Fibroblast of villous mesenchyme (primary cell): Measurements from ENCODE around the gene LGALS3. TPM values are rescaled to one million over a fixed set of nuclear protein-coding genes. Genes with fewer than 3 reads are reported as not detected.
A peak's percentile ranks its signal among the peaks of the same experiment; 100 is the strongest.

Experiments
- DNase-seq: peaks from one replicate; pipeline ENCODE4 v3.0.0-alpha.2; 2010; ENCODE audit warnings: low read depth
- H3K4me3 ChIP-seq: 2 replicates; pipeline ENCODE4 v1.5.1; 2011; ENCODE audit warnings: low read depth, mild to moderate bottlenecking, low read length
- CTCF ChIP-seq: IDR thresholded peaks from 2 replicates; pipeline ENCODE4 v1.5.1; 2012; ENCODE audit warnings: low read depth, mild to moderate bottlenecking, low read length; ENCODE audit not compliant: insufficient read depth
- total RNA-seq: library from RNA; depleted of rRNA; stranded (reverse); fragments of >200 nt; gene quantifications from 2 replicates; pipeline ENCODE4 v1.2.3, GENCODE V29; 2012

The LGALS3 gene
- total RNA-seq, 1 donor: 120 TPM

- peak; percentile 58 for DNase-seq
- H3K4me3 ChIP-seq: peak overlapping the region; percentile 79
- no peak for TF ChIP-seq CTCF
These were observed 1.1 kb downstream of the LGALS3 start for GRCh38 chr14:55130196-55130550.

GRCh38 chr14:55131370-55132137, 2.5 kb downstream of the LGALS3 start:
- no peak for TF ChIP-seq CTCF
- peak overlapping the region; percentile 79 for H3K4me3 ChIP-seq
- DNase-seq: peak; percentile 49

GRCh38 chr14:55133416-55133815, 4.4 kb downstream of the LGALS3 start:
- TF ChIP-seq CTCF: no peak
- DNase-seq: no peak
- no peak overlapping the region for H3K4me3 ChIP-seq

- no peak for TF ChIP-seq CTCF
- DNase-seq: no peak
- no peak overlapping the region for H3K4me3 ChIP-seq
These were observed 7.2 kb downstream of the LGALS3 start for GRCh38 chr14:55136241-55136640.

- DNase-seq: peak; percentile 88
- no peak overlapping the region for H3K4me3 ChIP-seq
- no peak for TF ChIP-seq CTCF
These were observed 8.1 kb downstream of the LGALS3 start for GRCh38 chr14:55136885-55137786.

- H3K4me3 ChIP-seq: no peak overlapping the region
- no peak for DNase-seq
- TF ChIP-seq CTCF: peak; percentile 21
These were observed 9.0 kb downstream of the LGALS3 start for GRCh38 chr14:55138091-55138490.
